H9 (cell line): ENCODE results near the gene NCF2. TPM values are rescaled to one million over a fixed set of nuclear protein-coding genes. Genes with fewer than 3 reads are reported as not detected.

Source experiments
- DNase-seq: peaks from one replicate; pipeline ENCODE4 v3.0.0-alpha.2; 2017
- H2AFZ ChIP-seq: one replicate; pipeline ENCODE4 v1.6.1; 2013; ENCODE audit warnings: mild to moderate bottlenecking, low read length, control low read depth, moderate library complexity
- H2AK5ac ChIP-seq: 2 replicates; pipeline ENCODE4 v1.6.1; 2013; ENCODE audit warnings: low read length, control low read depth, mixed read lengths; ENCODE audit not compliant: insufficient read length
- H2BK120ac ChIP-seq: one replicate; pipeline ENCODE4 v1.6.1; 2013; ENCODE audit warnings: low read depth, mild to moderate bottlenecking, low read length, control low read depth, inconsistent platforms; ENCODE audit not compliant: poor library complexity, severe bottlenecking
- H2BK12ac ChIP-seq: 2 replicates; pipeline ENCODE4 v1.6.1; 2013; ENCODE audit warnings: low read length, control low read depth, mixed read lengths, low read depth; ENCODE audit not compliant: insufficient read length
- H2BK15ac ChIP-seq: 2 replicates; pipeline ENCODE4 v1.6.1; 2013; ENCODE audit warnings: low read depth, low read length, control low read depth
- H2BK20ac ChIP-seq: one replicate; pipeline ENCODE4 v1.6.1; 2013; ENCODE audit warnings: low read depth, mild to moderate bottlenecking, low read length, control low read depth, inconsistent platforms; ENCODE audit not compliant: poor library complexity, severe bottlenecking
- H2BK5ac ChIP-seq: 2 replicates; pipeline ENCODE4 v1.6.1; 2013; ENCODE audit warnings: low read length, control low read depth, mixed read lengths; ENCODE audit not compliant: insufficient read length
- H3K14ac ChIP-seq: 2 replicates; pipeline ENCODE4 v1.6.1; 2013; ENCODE audit warnings: low read length, control low read depth; ENCODE audit not compliant: insufficient read depth
- H3K18ac ChIP-seq: 2 replicates; pipeline ENCODE4 v1.6.1; 2013; ENCODE audit warnings: low read depth, mild to moderate bottlenecking, mixed read lengths, low read length, control low read depth; ENCODE audit not compliant: insufficient read length
- H3K23ac ChIP-seq: 2 replicates; pipeline ENCODE4 v1.6.1; 2013; ENCODE audit warnings: low read length, control low read depth, mixed read lengths, low read depth; ENCODE audit not compliant: insufficient read length
- H3K23me2 ChIP-seq: 2 replicates; pipeline ENCODE4 v1.6.1; 2013; ENCODE audit warnings: low read depth, mild to moderate bottlenecking, mixed read lengths, low read length, control low read depth; ENCODE audit not compliant: insufficient read length, poor library complexity, severe bottlenecking
- H3K27ac ChIP-seq: 2 replicates; pipeline ENCODE4 v1.5.1; 2013; ENCODE audit warnings: low read length, control low read depth, mixed read lengths, low read depth; ENCODE audit not compliant: insufficient read length
- H3K27me3 ChIP-seq: 2 replicates; pipeline ENCODE4 v1.6.1; 2013; ENCODE audit warnings: low read length, control low read depth, inconsistent platforms; ENCODE audit not compliant: insufficient read depth
- H3K4ac ChIP-seq: 2 replicates; pipeline ENCODE4 v1.6.1; 2013; ENCODE audit warnings: low read depth, mild to moderate bottlenecking, control low read depth, inconsistent platforms, low read length, moderate library complexity
- H3K4me1 ChIP-seq: 2 replicates; pipeline ENCODE4 v1.6.1; 2013; ENCODE audit warnings: low read length, control low read depth, inconsistent platforms; ENCODE audit not compliant: insufficient read depth
- H3K4me2 ChIP-seq: 2 replicates; pipeline ENCODE4 v1.6.1; 2013; ENCODE audit warnings: low read length, control low read depth, mixed read lengths; ENCODE audit not compliant: insufficient read length, insufficient read depth
- H3K56ac ChIP-seq: 2 replicates; pipeline ENCODE4 v1.6.1; 2013; ENCODE audit warnings: low read depth, mild to moderate bottlenecking, mixed read lengths, low read length, control low read depth; ENCODE audit not compliant: insufficient read length
- H3K79me1 ChIP-seq: 2 replicates; pipeline ENCODE4 v1.6.1; 2013; ENCODE audit warnings: low read depth, mild to moderate bottlenecking, moderate library complexity, low read length, control low read depth, inconsistent platforms; ENCODE audit not compliant: insufficient read depth, poor library complexity, severe bottlenecking
- H3K79me2 ChIP-seq: 2 replicates; pipeline ENCODE4 v1.6.1; 2013; ENCODE audit warnings: low read length, control low read depth, inconsistent platforms; ENCODE audit not compliant: insufficient read depth
- H3K9ac ChIP-seq: 2 replicates; pipeline ENCODE4 v1.6.1; 2013; ENCODE audit warnings: low read length, control low read depth, mixed read lengths; ENCODE audit not compliant: insufficient read length; ENCODE audit errors: extremely low read depth
- H3K9me3 ChIP-seq: one replicate; pipeline ENCODE4 v1.6.1; 2013; ENCODE audit warnings: low read depth, low read length, inconsistent platforms; ENCODE audit not compliant: control insufficient read depth
- H3T11ph ChIP-seq: one replicate; pipeline ENCODE4 v1.6.1; 2013; ENCODE audit warnings: mild to moderate bottlenecking, low read length, control low read depth, inconsistent platforms
- H4K20me1 ChIP-seq: one replicate; pipeline ENCODE4 v1.6.1; 2013; ENCODE audit not compliant: control insufficient read depth, insufficient read length, insufficient read depth
- H4K5ac ChIP-seq: 2 replicates; pipeline ENCODE4 v1.6.1; 2013; ENCODE audit warnings: low read depth, mild to moderate bottlenecking, mixed read lengths, low read length, control low read depth; ENCODE audit not compliant: insufficient read length
- H4K8ac ChIP-seq: replicated peaks from 2 replicates; pipeline ENCODE4 v1.6.1; 2013; ENCODE audit warnings: low read length, control low read depth, mixed read lengths, low read depth; ENCODE audit not compliant: insufficient read length
- H4K91ac ChIP-seq: 2 replicates; pipeline ENCODE4 v1.6.1; 2013; ENCODE audit warnings: low read depth, mild to moderate bottlenecking, moderate library complexity, mixed read lengths, low read length, control low read depth; ENCODE audit not compliant: insufficient read length
- H3K27ac Mint-ChIP-seq, 3 experiments: 2 replicates in 2 of 3; 3 replicates in 1 of 3; pipeline ENCODE4 v1.8.0; 2020 to 2021; ENCODE audit warnings: mixed read lengths in 3 of 3, mild to moderate bottlenecking in 1 of 3, moderate library complexity in 1 of 3
- H3K27me3 Mint-ChIP-seq: 2 replicates; pipeline ENCODE4 v1.8.0; 2021; ENCODE audit warnings: low read depth, mild to moderate bottlenecking, moderate library complexity, mixed read lengths
- H3K36me3 Mint-ChIP-seq, 3 experiments: 2 replicates in 2 of 3; 3 replicates in 1 of 3; pipeline ENCODE4 v1.8.0; 2020 to 2021; ENCODE audit warnings: low read depth in 3 of 3, mixed read lengths in 3 of 3; ENCODE audit not compliant: insufficient read depth in 1 of 3
- H3K4me1 Mint-ChIP-seq, 2 experiments: 2 replicates each; pipeline ENCODE4 v1.8.0; 2020; ENCODE audit warnings: mixed read lengths in 2 of 2
- H3K4me3 Mint-ChIP-seq, 2 experiments: 2 replicates in 1 of 2; 3 replicates in 1 of 2; pipeline ENCODE4 v1.8.0; 2020 to 2021; ENCODE audit warnings: mild to moderate bottlenecking in 2 of 2, mixed read lengths in 2 of 2, moderate library complexity in 1 of 2
- H3K9me3 Mint-ChIP-seq, 2 experiments: 2 replicates in 1 of 2; 3 replicates in 1 of 2; pipeline ENCODE4 v1.8.0; 2020; ENCODE audit warnings: mild to moderate bottlenecking in 2 of 2, mixed read lengths in 2 of 2, moderate library complexity in 1 of 2
- CTCF ChIP-seq: fragments of 200-600 bp; sonication (generic); conservative IDR thresholded peaks from 3 replicates; pipeline ENCODE4 v1.8.0; 2021; ENCODE audit warnings: antibody characterized with exemption, mild to moderate bottlenecking
- WGBS: extraction: QIAGEN DNeasy Blood & Tissue Kit; methylation state at CpG from one replicate; pipeline ENCODE4 v1.1.7; 2013; ENCODE audit warnings: missing lambda C conversion rate, low lambda C conversion rate, mixed read lengths; ENCODE audit not compliant: insufficient read length; ENCODE audit errors: extremely low coverage; 5-methylcytosine and 5-hydroxymethylcytosine counted together
- total RNA-seq: library from RNA; stranded (reverse); gene quantifications from 2 replicates; pipeline ENCODE4 v1.2.1, GENCODE V29; 2021

Gene NCF2
- total RNA-seq, 1 experiment from 2014 or later, result not detected

GRCh38 chr1:183633676-183634343, 43.6 kb upstream of the NCF2 start:
- no peak overlapping the region for H3K23ac ChIP-seq
- H3K56ac ChIP-seq, result no peak overlapping the region
- H3K9ac ChIP-seq, result no peak overlapping the region
- H3K9me3 ChIP-seq, result no peaks in the 10 kb centered on the region
- H2AFZ ChIP-seq, result no peak overlapping the region
- no peak overlapping the region for H3K4ac ChIP-seq
- no peaks in the 10 kb centered on the region for H4K20me1 ChIP-seq
- H2BK15ac ChIP-seq, result no peak overlapping the region
- H3K27ac ChIP-seq, result no peak overlapping the region
- no peaks in the 10 kb centered on the region for H3K9me3 Mint-ChIP-seq
- H3K36me3 Mint-ChIP-seq, result peaks cover 11 to 22% (median 21%) of the 10 kb centered on the region in 3 experiments; a peak in 6 of 7 replicates
- DNase-seq, result no peak
- peaks cover 14% of the 10 kb centered on the region for H3K27me3 Mint-ChIP-seq
- no peak overlapping the region for H2BK12ac ChIP-seq
- no peak overlapping the region for H4K5ac ChIP-seq
- H2BK5ac ChIP-seq, result no peak overlapping the region
- peak; percentile 60 for TF ChIP-seq CTCF
- no peak overlapping the region for H2AK5ac ChIP-seq
- no peaks in the 10 kb centered on the region for H3K79me1 ChIP-seq
- H3K27ac Mint-ChIP-seq, result peak overlapping the region in 2 of 3 experiments; percentile 25 to 57; a peak in 1 of 7 replicates
- no peak overlapping the region for H3K14ac ChIP-seq
- H3K79me2 ChIP-seq, result no peaks in the 10 kb centered on the region
- H4K8ac ChIP-seq, result no peak overlapping the region
- H3T11ph ChIP-seq, result no peak overlapping the region
- H3K4me1 Mint-ChIP-seq, result peaks cover 35 to 36% of the 10 kb centered on the region in 2 experiments
- H2BK20ac ChIP-seq, result peak overlapping the region; percentile 97
- H3K4me3 Mint-ChIP-seq, result peak overlapping the region; percentile 99 to 100
- H3K18ac ChIP-seq, result no peak overlapping the region
- no peak overlapping the region for H4K91ac ChIP-seq
- H3K27me3 ChIP-seq, result no peaks in the 10 kb centered on the region; the same call in 1 of the 2 replicates
- peaks cover 4% of the 10 kb centered on the region for H3K23me2 ChIP-seq
- WGBS, result no CpG with 5 or more reads among the region's 1 CpG
- H3K4me1 ChIP-seq, result no peaks in the 10 kb centered on the region
- peak overlapping the region; percentile 57 for H3K4me2 ChIP-seq
- no peak overlapping the region for H2BK120ac ChIP-seq
